Endometrial microvascular endothelial cells (primary cell): ENCODE measurements around the gene TMEM132C. TPM values are rescaled to one million over a fixed set of nuclear protein-coding genes. Genes with fewer than 3 reads are reported as not detected.
"Not testable (repeated sequence)": the region's sequence is repeated elsewhere in the genome, so short reads cannot be mapped to it uniquely, and the experiment has no call there.

Source experiments
- in situ Hi-C: cut with HindIII; loops from 2 replicates; pipeline ENCODE4 v1.10.0; 2017; ENCODE audit warnings: low sequenced_read_pairs, low pct_unique_long_range_greater_than_20kb; ENCODE audit errors: inconsistent ontology term
- total RNA-seq: library from RNA; depleted of rRNA; stranded (reverse); fragments of >200 nt; gene quantifications from one replicate; pipeline ENCODE4 v1.2.3, GENCODE V29; 2015; ENCODE audit errors: inconsistent ontology term

The TMEM132C gene
- total RNA-seq, 1 donor from 2014 or later, result not detected

- in situ Hi-C loops, result no loop called here
These were observed 306.9 kb downstream of the TMEM132C start for GRCh38 chr12:128573907-128574306.

- in situ Hi-C loops, result no loop called here
These were observed 311.1 kb downstream of the TMEM132C start for GRCh38 chr12:128578045-128578444.

- in situ Hi-C loops, result no loop called here
These were observed 314.4 kb downstream of the TMEM132C start for GRCh38 chr12:128581321-128581761.

- in situ Hi-C loops, result no loop called here
These were observed 316.5 kb downstream of the TMEM132C start for GRCh38 chr12:128583453-128583852.

- in situ Hi-C loops, result no loop called here
These were observed 319.6 kb downstream of the TMEM132C start for GRCh38 chr12:128586451-128587029.

- in situ Hi-C loops, result no loop called here
These were observed 320.9 kb downstream of the TMEM132C start for GRCh38 chr12:128587918-128588317.

- in situ Hi-C loops, result no loop called here
These were observed 325.3 kb downstream of the TMEM132C start for GRCh38 chr12:128592220-128592744.

- in situ Hi-C loops, result no loop called here
These were observed 327.6 kb downstream of the TMEM132C start for GRCh38 chr12:128594521-128594920.

GRCh38 chr12:128595609-128596008 is 328.6 kb downstream of the TMEM132C start:
- in situ Hi-C loops, result no loop called here

GRCh38 chr12:128600886-128601285 is 333.9 kb downstream of the TMEM132C start:
- in situ Hi-C loops, result no loop called here

- in situ Hi-C loops, result no loop called here
These were observed 336.7 kb downstream of the TMEM132C start for GRCh38 chr12:128603573-128604115.

- in situ Hi-C loops, result not testable (repeated sequence)
These were observed 337.2 kb downstream of the TMEM132C start for GRCh38 chr12:128604219-128604618.

- in situ Hi-C loops, result no loop called here
These were observed 339.1 kb downstream of the TMEM132C start for GRCh38 chr12:128606051-128606450.

- in situ Hi-C loops, result no loop called here
These were observed 339.6 kb downstream of the TMEM132C start for GRCh38 chr12:128606538-128606937.

GRCh38 chr12:128606970-128607369 is 340.0 kb downstream of the TMEM132C start:
- in situ Hi-C loops, result no loop called here

- in situ Hi-C loops, result no loop called here
These were observed 340.7 kb downstream of the TMEM132C start for GRCh38 chr12:128607641-128608040.

- in situ Hi-C loops, result no loop called here
These were observed 342.9 kb downstream of the TMEM132C start for GRCh38 chr12:128609861-128610260.

- in situ Hi-C loops, result no loop called here
These were observed 344.8 kb downstream of the TMEM132C start for GRCh38 chr12:128611736-128612135.

- in situ Hi-C loops, result no loop called here
These were observed 345.3 kb downstream of the TMEM132C start for GRCh38 chr12:128612150-128612850.
